ENCODE results near the gene SULT1C4.
"Not testable (repeated sequence)": the region's sequence is repeated elsewhere in the genome, so short reads cannot be mapped to it uniquely, and the experiment has no call there.

SULT1C4 gene

GRCh38 chr2:108414256-108414876, 36.6 kb downstream of the SULT1C4 start:
- TF ChIP-seq, protein P1, sequence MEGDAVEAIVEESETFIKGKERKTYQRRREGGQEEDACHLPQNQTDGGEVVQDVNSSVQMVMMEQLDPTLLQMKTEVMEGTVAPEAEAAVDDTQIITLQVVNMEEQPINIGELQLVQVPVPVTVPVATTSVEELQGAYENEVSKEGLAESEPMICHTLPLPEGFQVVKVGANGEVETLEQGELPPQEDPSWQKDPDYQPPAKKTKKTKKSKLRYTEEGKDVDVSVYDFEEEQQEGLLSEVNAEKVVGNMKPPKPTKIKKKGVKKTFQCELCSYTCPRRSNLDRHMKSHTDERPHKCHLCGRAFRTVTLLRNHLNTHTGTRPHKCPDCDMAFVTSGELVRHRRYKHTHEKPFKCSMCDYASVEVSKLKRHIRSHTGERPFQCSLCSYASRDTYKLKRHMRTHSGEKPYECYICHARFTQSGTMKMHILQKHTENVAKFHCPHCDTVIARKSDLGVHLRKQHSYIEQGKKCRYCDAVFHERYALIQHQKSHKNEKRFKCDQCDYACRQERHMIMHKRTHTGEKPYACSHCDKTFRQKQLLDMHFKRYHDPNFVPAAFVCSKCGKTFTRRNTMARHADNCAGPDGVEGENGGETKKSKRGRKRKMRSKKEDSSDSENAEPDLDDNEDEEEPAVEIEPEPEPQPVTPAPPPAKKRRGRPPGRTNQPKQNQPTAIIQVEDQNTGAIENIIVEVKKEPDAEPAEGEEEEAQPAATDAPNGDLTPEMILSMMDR (IDR thresholded peaks at IDR 0.05; ENCODE audit: low read depth, low read length) = no peak
- H3K4me3 ChIP-seq (ENCODE audit: low read depth, low read length) = no peak overlapping the region

DNA sequence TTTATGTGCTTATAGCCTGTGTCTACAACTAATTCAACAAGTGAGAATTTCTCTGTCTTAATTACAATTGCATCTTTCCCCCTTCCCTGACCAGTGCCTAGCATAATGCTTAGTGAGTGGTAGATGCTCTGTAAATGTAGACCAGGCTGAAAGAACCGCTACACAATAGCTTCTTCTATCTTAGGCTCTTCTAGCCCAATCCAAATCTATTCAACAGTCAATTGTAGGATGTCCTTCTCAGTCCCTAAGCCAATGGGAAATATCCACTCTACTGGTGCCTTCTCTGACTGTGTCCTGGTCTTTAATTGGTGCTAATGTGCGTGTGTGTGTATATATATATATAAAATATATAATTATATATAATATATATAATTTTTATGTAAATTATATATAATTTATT, 37.2 kb downstream of the SULT1C4 start:
- TF ChIP-seq, protein P1 (IDR thresholded peaks at IDR 0.05; ENCODE audit: low read depth, low read length) = no peak
- H3K4me3 ChIP-seq (ENCODE audit: low read depth, low read length) = no peak overlapping the region

DNA sequence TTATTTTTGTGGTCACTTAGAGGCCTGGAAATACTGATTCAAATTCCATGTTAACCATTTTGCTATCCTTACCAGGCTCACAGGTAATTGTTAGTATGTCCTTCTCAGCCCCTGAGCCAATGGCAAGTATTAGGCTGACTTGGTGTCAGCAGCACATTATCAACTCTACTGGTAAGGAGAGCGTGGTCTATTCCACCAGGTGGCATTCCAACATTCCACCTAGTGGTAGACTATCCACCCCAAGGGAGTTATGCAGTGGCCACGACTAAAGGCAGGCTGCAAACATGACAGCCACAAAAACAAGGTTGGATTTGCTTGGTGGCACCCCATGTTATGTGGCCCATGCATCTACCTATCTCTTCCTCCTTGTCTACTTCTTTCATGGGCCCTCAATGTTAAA, 39.5 kb downstream of the SULT1C4 start:
- no peak overlapping the region for H3K4me3 ChIP-seq (ENCODE audit: low read depth, low read length)
- TF ChIP-seq, protein P1 (IDR thresholded peaks at IDR 0.05; ENCODE audit: low read depth, low read length) = no peak

DNA sequence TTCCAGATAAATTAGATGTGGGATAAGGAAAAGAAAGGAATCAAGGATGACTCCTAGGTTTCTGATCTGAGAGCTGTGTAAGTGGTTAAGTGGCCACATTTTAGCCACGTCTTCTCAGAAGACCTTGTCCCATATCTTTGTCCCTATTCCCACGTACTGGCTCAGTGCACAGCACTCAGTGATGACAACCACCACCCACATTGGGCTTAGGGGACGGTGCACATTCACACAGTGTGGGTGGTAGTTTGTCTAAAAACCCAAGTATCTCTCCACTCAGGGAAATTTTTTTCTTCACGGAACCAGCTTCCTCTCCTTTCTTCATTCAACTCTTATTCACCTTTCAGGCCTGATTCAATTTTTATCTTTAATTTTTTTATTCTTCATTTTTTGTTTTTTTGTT, 40.7 kb downstream of the SULT1C4 start:
- TF ChIP-seq, protein P1 (IDR thresholded peaks at IDR 0.05; ENCODE audit: low read depth, low read length) = no peak
- no peak overlapping the region for H3K4me3 ChIP-seq (ENCODE audit: low read depth, low read length)

DNA sequence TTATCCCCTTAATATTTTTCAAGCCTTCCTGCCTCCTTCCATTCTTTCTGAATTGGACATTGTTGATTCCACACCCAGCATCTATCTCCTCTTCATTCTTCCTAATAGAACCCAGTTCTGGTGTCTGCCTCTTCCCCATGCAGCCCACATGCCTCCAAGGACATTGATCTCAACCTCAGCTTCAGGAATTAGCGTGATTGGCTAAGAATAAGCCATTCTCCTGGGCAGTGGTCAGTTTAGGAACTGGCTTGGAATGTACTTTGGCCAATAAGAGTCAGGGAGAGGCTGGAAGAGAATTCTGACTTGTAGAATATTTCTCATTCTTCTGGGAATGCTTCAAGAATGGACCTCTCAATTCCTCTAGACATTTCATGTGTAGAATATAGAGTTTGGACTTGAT, 45.3 kb downstream of the SULT1C4 start:
- H3K4me3 ChIP-seq (ENCODE audit: low read depth, low read length) = no peak overlapping the region
- TF ChIP-seq, protein P1 (IDR thresholded peaks at IDR 0.05; ENCODE audit: low read depth, low read length) = no peak

DNA sequence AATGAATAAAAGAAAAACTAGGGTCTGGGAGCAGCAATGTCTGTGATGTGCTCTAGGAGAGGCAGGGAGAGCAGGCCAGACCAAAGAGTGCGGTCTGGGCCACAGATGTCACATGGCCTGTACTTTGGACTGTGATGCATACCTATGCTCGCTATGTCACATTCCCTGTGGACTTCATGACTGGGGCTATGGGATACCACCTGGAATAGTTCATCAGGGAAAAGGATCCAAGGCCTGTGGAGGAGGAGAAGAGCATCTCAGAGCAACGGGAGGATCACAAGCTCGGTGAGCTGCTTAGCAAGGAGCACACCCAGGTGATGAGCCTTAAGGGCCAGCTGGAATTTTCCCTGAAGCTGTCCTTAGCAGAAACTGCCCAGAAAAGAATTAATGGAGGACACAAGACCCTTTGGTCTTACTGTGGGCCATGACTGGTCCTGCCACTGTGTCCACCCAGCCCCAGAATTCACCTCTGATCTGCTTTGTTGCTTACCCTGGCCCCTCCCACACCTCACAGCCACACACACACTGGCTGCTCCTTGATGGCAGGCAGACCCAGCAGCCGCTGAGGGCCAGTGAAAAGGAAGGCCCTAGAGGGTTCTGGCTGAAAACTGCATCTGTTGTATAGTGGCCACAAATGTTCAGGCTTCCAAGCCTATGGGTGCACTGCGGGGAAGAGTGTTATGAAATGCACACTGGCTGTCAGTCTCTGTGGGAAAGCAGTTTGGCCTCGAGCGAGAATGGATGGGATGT, 45.9 kb downstream of the SULT1C4 start:
- H3K4me3 ChIP-seq (ENCODE audit: low read depth, low read length) = no peak overlapping the region
- TF ChIP-seq, protein P1 (IDR thresholded peaks at IDR 0.05; ENCODE audit: low read depth, low read length) = no peak

- H3K4me3 ChIP-seq (ENCODE audit: low read depth, low read length) = no peak overlapping the region
- TF ChIP-seq, protein P1 (IDR thresholded peaks at IDR 0.05; ENCODE audit: low read depth, low read length) = no peak
Observed at GRCh38 chr2:108428286-108429009, 50.7 kb downstream of the SULT1C4 start.

DNA sequence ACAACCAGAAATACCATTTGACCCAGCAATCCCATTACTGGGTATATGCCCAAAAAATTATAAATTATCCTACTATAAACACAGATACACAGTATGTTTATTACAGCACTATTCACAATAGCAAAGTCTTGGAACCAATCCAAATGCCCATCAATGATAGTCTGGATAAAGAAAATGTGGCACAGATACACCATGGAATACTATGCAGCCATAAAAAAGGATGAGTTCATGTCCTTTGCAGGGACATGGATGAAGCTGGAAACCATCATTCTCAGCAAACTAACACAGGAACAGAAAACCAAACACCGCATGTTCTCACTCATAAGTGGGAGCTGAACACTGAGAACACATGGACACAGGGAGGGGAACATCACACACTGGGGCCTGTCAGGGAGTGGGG, 57.8 kb downstream of the SULT1C4 start:
- H3K4me3 ChIP-seq (ENCODE audit: low read depth, low read length) = not testable (repeated sequence)

All from WI38 (cell line).